ENCODE measurements around the gene CYB561D2. TPM values are rescaled to one million over a fixed set of nuclear protein-coding genes. Genes with fewer than 3 reads are reported as not detected.

CYB561D2 gene
- total and polyA plus RNA-seq, 9 of the 15 experiments (the other 6 are each of a cell fraction or from before 2014, with no cell fraction given), result 4.2 to 16.6 (median 9.4) TPM

DNA sequence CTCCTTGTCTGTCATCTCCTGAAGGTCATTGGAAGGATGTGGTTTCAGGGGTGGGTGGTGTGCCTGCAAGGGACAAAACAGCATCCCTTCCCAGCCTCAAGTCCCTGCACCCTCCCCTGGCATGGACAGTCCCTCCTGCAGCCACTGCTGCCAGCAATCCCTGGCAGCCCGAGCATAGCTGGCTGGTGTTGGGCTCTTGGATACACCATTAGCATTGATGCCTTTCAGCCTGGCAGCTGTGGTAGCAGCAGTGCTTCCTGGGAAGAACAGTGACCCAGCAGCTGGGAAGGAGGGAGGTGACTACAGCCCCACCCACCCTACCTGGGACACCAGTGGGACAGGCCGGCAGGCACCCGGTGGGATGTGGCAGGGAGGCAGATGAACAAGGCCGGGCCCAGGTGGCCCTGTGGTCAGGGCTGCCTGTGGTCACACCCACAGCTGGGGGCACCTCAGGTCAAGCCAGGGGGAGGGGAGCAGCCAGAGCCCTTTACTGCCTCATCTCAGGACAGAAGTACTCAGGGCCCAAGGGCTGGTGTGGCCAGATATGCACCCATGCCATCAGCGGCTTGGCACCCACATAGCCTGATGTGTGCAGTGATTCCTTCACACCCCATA, 41.5 kb downstream of the CYB561D2 start:
- H3K27me3 ChIP-seq (ENCODE audit: control insufficient read depth in 2 of 2, insufficient read depth in 2 of 2, low read length in 2 of 2), result peaks cover 0 to 5% of the 10 kb centered on the region in 2 experiments; a peak in 3 of 5 replicates
- H3K9me1 ChIP-seq (ENCODE audit: control insufficient read depth, insufficient read depth, low read length), result no peaks in the 10 kb centered on the region
- in situ Hi-C loops (cut with MboI) (no loop called here), intact Hi-C loops (cut with micrococcal nuclease) (no loop called here)
- peak in 2 of 4 experiments; percentile 24 to 27 for DNase-seq (ENCODE audit: extremely low read depth in 1 of 4, low spot score in 3 of 4)
- ChIA-PET POLR2A (interaction anchor here (0.6 to 1.0 kb wide), 2 partner anchors 9 to 24 kb away, joined by 3 to 6 read pairs; no protein-coding TSS in a partner anchor), CTCF (ENCODE audit: low intra/inter-chr PET ratio) (no interaction called here)
- H3K27ac ChIP-seq (ENCODE audit: extremely low read depth, low read depth, low read length), result no peak overlapping the region
- no peak for FAIRE-seq
- H4K20me1 ChIP-seq (replicated peaks; ENCODE audit: control insufficient read depth, insufficient read depth, low read length), result no peaks in the 10 kb centered on the region
- BruUV-seq (replicated peaks), result no TSS peak
- TF ChIP-seq SPI1 (IDR thresholded peaks at IDR 0.05; ENCODE audit: borderline replicate concordance, low read depth, low read length) (no peak), CSDE1 (IDR thresholded peaks at IDR 0.05) (no peak), ZNF175 (CRISPR knock-in tag; IDR thresholded peaks at IDR 0.05; ENCODE audit: low read depth) (no peak), ZNF584 (CRISPR knock-in tag; IDR thresholded peaks at IDR 0.05; ENCODE audit: low read depth) (no peak), MECOM (CRISPR knock-in tag; IDR thresholded peaks at IDR 0.05) (no peak), ZFP1 (CRISPR knock-in tag; IDR thresholded peaks at IDR 0.05) (no peak), CHCHD3 (CRISPR knock-in tag; IDR thresholded peaks at IDR 0.05) (no peak), C11orf30 (IDR thresholded peaks at IDR 0.05; ENCODE audit: low read depth) (no peak), SAFB2 (IDR thresholded peaks at IDR 0.05; ENCODE audit: borderline replicate concordance, low read depth, low read length, severe bottlenecking) (no peak), ZNF583 (CRISPR knock-in tag; IDR thresholded peaks at IDR 0.05) (no peak), SUPT5H (IDR thresholded peaks at IDR 0.05) (no peak), BRF1 (IDR thresholded peaks at IDR 0.05; ENCODE audit: borderline replicate concordance, extremely low read depth, insufficient read length) (no peak)
- TF ChIP-seq, protein P1, sequence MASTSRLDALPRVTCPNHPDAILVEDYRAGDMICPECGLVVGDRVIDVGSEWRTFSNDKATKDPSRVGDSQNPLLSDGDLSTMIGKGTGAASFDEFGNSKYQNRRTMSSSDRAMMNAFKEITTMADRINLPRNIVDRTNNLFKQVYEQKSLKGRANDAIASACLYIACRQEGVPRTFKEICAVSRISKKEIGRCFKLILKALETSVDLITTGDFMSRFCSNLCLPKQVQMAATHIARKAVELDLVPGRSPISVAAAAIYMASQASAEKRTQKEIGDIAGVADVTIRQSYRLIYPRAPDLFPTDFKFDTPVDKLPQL (IDR thresholded peaks at IDR 0.05; ENCODE audit: extremely low read depth, insufficient read length), result no peak
- TF ChIP-seq, protein P2, sequence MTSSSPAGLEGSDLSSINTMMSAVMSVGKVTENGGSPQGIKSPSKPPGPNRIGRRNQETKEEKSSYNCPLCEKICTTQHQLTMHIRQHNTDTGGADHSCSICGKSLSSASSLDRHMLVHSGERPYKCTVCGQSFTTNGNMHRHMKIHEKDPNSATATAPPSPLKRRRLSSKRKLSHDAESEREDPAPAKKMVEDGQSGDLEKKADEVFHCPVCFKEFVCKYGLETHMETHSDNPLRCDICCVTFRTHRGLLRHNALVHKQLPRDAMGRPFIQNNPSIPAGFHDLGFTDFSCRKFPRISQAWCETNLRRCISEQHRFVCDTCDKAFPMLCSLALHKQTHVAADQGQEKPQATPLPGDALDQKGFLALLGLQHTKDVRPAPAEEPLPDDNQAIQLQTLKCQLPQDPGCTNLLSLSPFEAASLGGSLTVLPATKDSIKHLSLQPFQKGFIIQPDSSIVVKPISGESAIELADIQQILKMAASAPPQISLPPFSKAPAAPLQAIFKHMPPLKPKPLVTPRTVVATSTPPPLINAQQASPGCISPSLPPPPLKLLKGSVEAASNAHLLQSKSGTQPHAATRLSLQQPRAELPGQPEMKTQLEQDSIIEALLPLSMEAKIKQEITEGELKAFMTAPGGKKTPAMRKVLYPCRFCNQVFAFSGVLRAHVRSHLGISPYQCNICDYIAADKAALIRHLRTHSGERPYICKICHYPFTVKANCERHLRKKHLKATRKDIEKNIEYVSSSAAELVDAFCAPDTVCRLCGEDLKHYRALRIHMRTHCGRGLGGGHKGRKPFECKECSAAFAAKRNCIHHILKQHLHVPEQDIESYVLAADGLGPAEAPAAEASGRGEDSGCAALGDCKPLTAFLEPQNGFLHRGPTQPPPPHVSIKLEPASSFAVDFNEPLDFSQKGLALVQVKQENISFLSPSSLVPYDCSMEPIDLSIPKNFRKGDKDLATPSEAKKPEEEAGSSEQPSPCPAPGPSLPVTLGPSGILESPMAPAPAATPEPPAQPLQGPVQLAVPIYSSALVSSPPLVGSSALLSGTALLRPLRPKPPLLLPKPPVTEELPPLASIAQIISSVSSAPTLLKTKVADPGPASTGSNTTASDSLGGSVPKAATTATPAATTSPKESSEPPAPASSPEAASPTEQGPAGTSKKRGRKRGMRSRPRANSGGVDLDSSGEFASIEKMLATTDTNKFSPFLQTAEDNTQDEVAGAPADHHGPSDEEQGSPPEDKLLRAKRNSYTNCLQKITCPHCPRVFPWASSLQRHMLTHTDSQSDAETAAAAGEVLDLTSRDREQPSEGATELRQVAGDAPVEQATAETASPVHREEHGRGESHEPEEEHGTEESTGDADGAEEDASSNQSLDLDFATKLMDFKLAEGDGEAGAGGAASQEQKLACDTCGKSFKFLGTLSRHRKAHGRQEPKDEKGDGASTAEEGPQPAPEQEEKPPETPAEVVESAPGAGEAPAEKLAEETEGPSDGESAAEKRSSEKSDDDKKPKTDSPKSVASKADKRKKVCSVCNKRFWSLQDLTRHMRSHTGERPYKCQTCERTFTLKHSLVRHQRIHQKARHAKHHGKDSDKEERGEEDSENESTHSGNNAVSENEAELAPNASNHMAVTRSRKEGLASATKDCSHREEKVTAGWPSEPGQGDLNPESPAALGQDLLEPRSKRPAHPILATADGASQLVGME (CRISPR knock-in tag; IDR thresholded peaks at IDR 0.05), result no peak
- TF ChIP-seq, protein P3, sequence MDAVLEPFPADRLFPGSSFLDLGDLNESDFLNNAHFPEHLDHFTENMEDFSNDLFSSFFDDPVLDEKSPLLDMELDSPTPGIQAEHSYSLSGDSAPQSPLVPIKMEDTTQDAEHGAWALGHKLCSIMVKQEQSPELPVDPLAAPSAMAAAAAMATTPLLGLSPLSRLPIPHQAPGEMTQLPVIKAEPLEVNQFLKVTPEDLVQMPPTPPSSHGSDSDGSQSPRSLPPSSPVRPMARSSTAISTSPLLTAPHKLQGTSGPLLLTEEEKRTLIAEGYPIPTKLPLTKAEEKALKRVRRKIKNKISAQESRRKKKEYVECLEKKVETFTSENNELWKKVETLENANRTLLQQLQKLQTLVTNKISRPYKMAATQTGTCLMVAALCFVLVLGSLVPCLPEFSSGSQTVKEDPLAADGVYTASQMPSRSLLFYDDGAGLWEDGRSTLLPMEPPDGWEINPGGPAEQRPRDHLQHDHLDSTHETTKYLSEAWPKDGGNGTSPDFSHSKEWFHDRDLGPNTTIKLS (IDR thresholded peaks at IDR 0.05; ENCODE audit: borderline replicate concordance, low read depth), result no peak
- no peak overlapping the region for H3K4me2 ChIP-seq (ENCODE audit: insufficient read depth, low read length)
- H3K4me1 ChIP-seq (replicated peaks in 1 of 2; ENCODE audit: control insufficient read depth in 2 of 2, insufficient read depth in 2 of 2, low read length in 2 of 2), result peaks cover 4 to 39% of the 10 kb centered on the region in 2 experiments; a peak in 2 of 5 replicates
- H3K36me3 ChIP-seq (ENCODE audit: control insufficient read depth, insufficient read depth, low read length), result no peaks in the 10 kb centered on the region
- H3K9ac ChIP-seq (ENCODE audit: insufficient read depth in 1 of 2, low read depth in 2 of 2, low read length in 2 of 2), result peak overlapping the region in 1 of 2 experiments; percentile 12; a peak in 1 of 4 replicates
- H3K4me3 ChIP-seq, result no peak overlapping the region
- no peaks in the 10 kb centered on the region for H3K79me2 ChIP-seq (ENCODE audit: control insufficient read depth, insufficient read depth, low read length)
- H2AFZ ChIP-seq (ENCODE audit: low read depth, low read length), result no peak overlapping the region
- ATAC-seq, result no peak
- no peaks in the 10 kb centered on the region for H3K9me3 ChIP-seq (replicated peaks; ENCODE audit: control insufficient read depth, insufficient read depth, low read depth, low read length)
- 0% methylated on average over 4 of the region's 5 CpGs for WGBS (ENCODE audit: insufficient coverage, low coverage, missing lambda C conversion rate)
